GM06990 (cell line): ENCODE data around the gene EVC.

ENCODE experiments used
- DNase-seq: peaks from one replicate; pipeline ENCODE4 v3.0.0-alpha.2; 2011; ENCODE audit not compliant: insufficient read length; ENCODE audit errors: extremely low read depth
- H3K27me3 ChIP-seq: replicated peaks from 2 replicates; pipeline ENCODE4 v1.6.0; 2011; ENCODE audit warnings: low read length; ENCODE audit not compliant: control insufficient read depth, insufficient read depth
- H3K36me3 ChIP-seq: 2 replicates; pipeline ENCODE4 v1.5.1; 2011; ENCODE audit warnings: low read length; ENCODE audit not compliant: control insufficient read depth, insufficient read depth
- H3K4me3 ChIP-seq: replicated peaks from 2 replicates; pipeline ENCODE4 v1.5.1; 2011; ENCODE audit warnings: low read depth, mild to moderate bottlenecking, control low read depth, low read length
- TF ChIP-seq, protein P1 (sequence below): IDR thresholded peaks from 2 replicates; pipeline ENCODE4 v1.5.1; 2011; ENCODE audit warnings: low read length, control low read depth, mild to moderate bottlenecking, inconsistent platforms; ENCODE audit not compliant: insufficient read depth, poor library complexity, severe bottlenecking

Gene EVC

DNA sequence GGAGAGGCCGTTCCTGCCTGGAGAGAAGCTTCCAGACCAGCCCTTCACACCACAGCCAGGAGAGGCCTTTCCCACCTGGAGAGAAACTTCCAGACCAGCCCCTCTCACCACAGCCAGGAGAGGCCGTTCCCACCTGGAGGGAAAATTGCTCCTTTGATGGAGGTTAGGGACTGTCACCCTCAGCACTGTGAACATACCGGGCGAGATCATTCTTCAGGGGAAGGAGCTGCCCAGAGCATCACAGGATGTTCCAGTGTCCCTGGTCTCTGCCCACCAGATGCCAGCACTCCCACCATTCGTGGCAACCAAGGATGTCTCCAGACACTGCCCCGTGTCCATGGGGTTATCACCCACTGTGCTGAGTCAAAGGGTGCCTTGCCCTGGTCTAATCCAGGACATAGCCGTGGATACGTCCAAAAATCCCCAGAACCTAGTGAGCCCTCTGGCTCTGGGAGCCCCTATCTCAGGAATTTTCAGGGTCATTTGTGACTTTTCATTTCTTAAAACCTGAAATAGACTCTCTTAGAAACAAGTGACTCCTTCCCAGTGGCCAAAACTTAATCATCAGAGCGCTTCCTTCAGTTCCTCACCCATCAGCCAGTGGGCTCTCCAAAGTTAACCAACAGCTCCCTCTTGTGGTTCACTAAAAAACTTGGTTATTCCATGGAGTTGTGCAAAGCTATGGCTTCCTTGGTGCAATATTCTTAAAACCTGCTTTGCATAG, 101.7 kb downstream of the EVC start:
- TF ChIP-seq, protein P1, sequence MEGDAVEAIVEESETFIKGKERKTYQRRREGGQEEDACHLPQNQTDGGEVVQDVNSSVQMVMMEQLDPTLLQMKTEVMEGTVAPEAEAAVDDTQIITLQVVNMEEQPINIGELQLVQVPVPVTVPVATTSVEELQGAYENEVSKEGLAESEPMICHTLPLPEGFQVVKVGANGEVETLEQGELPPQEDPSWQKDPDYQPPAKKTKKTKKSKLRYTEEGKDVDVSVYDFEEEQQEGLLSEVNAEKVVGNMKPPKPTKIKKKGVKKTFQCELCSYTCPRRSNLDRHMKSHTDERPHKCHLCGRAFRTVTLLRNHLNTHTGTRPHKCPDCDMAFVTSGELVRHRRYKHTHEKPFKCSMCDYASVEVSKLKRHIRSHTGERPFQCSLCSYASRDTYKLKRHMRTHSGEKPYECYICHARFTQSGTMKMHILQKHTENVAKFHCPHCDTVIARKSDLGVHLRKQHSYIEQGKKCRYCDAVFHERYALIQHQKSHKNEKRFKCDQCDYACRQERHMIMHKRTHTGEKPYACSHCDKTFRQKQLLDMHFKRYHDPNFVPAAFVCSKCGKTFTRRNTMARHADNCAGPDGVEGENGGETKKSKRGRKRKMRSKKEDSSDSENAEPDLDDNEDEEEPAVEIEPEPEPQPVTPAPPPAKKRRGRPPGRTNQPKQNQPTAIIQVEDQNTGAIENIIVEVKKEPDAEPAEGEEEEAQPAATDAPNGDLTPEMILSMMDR: peak; percentile 58
- Histone ChIP-seq H3K36me3 (peaks cover 23% of the 10 kb centered on the region), H3K27me3 (no peaks in the 10 kb centered on the region), H3K4me3 (no peak overlapping the region)
- no peak for DNase-seq

DNA sequence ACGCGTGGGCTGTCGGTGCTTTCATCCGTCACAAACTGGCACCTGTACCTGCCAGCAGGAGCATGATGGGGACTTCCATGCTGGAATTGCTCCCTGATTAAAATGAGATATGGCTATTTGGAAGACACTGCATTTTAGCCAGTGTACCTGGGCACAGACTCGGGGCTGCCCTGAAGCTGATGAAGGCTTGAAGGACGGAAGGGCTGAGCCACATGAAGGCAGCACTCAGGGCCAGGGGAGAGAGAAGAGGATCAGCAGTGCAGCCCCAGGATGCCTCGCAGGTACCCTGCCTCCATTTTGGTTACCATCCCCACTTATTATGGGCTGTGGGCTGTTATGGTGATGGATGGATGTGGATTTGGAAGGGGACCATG, 102.9 kb downstream of the EVC start:
- Histone ChIP-seq H3K27me3 (no peaks in the 10 kb centered on the region), H3K36me3 (peaks cover 19% of the 10 kb centered on the region), H3K4me3 (no peak overlapping the region)
- TF ChIP-seq, protein P1: no peak
- no peak for DNase-seq

DNA sequence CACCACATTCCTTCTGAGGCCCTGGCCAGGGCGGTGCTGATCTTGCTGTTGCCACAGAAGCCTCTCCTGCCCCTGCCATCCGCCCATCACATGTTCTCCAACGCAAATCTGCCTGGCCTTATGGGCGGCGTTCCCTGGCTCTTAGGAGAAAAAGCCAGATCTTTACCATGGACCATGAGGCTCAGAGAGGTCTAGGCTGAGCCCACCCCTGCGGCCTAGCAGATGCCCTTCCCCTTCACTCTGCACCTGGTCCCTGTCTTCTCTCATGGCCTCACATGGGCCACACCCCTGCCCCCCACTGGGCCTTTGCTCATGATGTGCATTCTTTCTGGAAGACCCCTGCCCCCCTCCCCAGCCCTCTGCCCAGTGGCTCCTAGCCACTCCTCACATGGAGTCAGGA, 103.4 kb downstream of the EVC start:
- no peak overlapping the region for H3K4me3 ChIP-seq
- DNase-seq: no peak
- peaks cover 16% of the 10 kb centered on the region for H3K36me3 ChIP-seq
- TF ChIP-seq, protein P1: no peak
- no peaks in the 10 kb centered on the region for H3K27me3 ChIP-seq

DNA sequence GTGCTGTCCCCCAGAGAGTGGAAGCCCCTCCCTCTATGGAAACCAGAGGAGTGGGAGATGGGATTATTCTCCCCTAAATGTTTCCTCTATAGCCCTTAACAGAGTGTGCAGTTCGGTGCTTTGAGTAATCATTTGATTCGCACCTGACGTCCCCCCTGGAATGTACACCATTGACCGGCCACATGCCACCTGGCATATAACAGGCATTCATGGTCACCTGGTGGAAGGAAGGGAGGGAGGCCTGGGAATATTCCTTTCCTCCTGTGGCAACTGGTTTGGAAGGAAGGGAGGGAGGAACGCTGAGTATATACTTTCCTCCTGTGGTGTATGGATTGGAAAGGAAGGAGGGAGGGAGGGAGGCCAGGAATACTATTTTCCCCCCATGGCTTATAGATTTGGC, 104.6 kb downstream of the EVC start:
- Histone ChIP-seq H3K27me3 (no peaks in the 10 kb centered on the region), H3K4me3 (no peak overlapping the region), H3K36me3 (peaks cover 14% of the 10 kb centered on the region)
- TF ChIP-seq, protein P1: no peak
- DNase-seq: no peak

DNA sequence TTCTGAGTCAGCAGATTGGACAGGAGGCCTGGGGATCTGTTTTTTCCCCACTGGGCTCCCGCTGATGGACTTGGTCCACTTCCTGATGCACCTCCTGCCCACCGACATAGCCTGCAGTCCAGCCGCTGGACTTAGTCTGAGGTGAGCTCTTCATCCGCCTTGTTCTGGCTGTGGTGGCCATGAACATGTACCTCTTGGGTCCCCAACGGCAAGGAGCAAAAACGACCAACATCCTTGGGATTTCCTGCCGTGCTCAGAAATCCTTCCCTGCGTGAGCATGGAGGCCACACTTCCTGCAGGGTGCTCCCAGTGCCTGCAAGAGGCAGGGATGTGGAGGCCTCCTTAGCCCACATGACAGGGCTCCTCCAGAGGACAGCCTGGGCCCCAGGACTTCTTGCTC, 105.1 kb downstream of the EVC start:
- Histone ChIP-seq H3K36me3 (peaks cover 14% of the 10 kb centered on the region), H3K4me3 (no peak overlapping the region), H3K27me3 (no peaks in the 10 kb centered on the region)
- DNase-seq: no peak
- TF ChIP-seq, protein P1: no peak
